Ovary (tissue), 9 donors: ENCODE results near the gene WIPF1. TPM values are rescaled to one million over a fixed set of nuclear protein-coding genes. Genes with fewer than 3 reads are reported as not detected.

Experiments used
- DNase-seq, 5 donors: peaks; one replicate each; pipeline ENCODE4 v3.0.0-alpha.2; 2019 to 2020
- H3K27ac ChIP-seq, 2 donors: fragments of 200-600 bp; one replicate each; pipeline versions ENCODE4 v1.5.1 to v1.8.0; 2019 to 2022
- H3K27me3 ChIP-seq: fragments of 200-600 bp; one replicate; pipeline ENCODE4 v1.8.0; 2022
- H3K36me3 ChIP-seq: fragments of 200-600 bp; sonication (generic); one replicate; pipeline ENCODE4 v1.5.1; 2019
- H3K4me1 ChIP-seq: one replicate; pipeline ENCODE4 v1.8.1; 2013; ENCODE audit warnings: mild to moderate bottlenecking, moderate library complexity; ENCODE audit not compliant: insufficient read depth
- H3K4me3 ChIP-seq: fragments of 200-600 bp; sonication (generic); one replicate; pipeline ENCODE4 v1.5.1; 2017
- H3K9me3 ChIP-seq, 2 donors: fragments of 200-600 bp in 1 of 2; sonication (generic) in 1 of 2; one replicate each; pipeline versions ENCODE4 v1.5.1 to v1.8.1; 2013 to 2019; ENCODE audit warnings: mild to moderate bottlenecking in 1 of 2, moderate library complexity in 1 of 2
- EP300 ChIP-seq: sonication (generic); formaldehyde crosslinking; IDR thresholded peaks from one replicate; pipeline ENCODE4 v1.6.1; 2017; ENCODE audit warnings: antibody characterized with exemption
- POLR2A ChIP-seq: fragments of 450-650 bp; IDR thresholded peaks from one replicate; pipeline ENCODE4 v1.6.1; 2017; ENCODE audit warnings: antibody characterized with exemption, mild to moderate bottlenecking, moderate library complexity
- WGBS, 3 donors: extraction: QIAGEN DNeasy Blood & Tissue Kit in 1 of 3; methylation state at CpG; one replicate each; pipeline versions ENCODE4 v1.1.5 to v1.1.7; 2013 to 2017; 5-methylcytosine and 5-hydroxymethylcytosine counted together
- intact Hi-C, 4 donors: fragments of 100-400 bp; cut with DNase I; formaldehyde crosslinking; loops; one replicate each; pipeline versions ENCODE4 v1.11.0 to v1.15.1; 2022 to 2023
- polyA plus RNA-seq, 2 donors: library from polyadenylated mRNA; stranded (reverse); fragments of 200-250 nt in 1 of 2; fragments of 350-450 nt in 1 of 2; fragmentation: Illumina TruSeq in 1 of 2; extraction: RNeasy Lipid Tissue Mini Kit (QIAGEN cat#74804) in 1 of 2; gene quantifications; one replicate each; pipeline ENCODE4 v1.2.3, GENCODE V29; 2013 to 2014
- total RNA-seq, 7 donors: library from RNA; depleted of rRNA in 2 of 7; stranded (reverse); fragments of >200 nt in 2 of 7; fragmentation: NEBNext Ultra II Directional in 3 of 7; extraction: Animal tissue kit (Norgen Biotek cat#: 25700) in 3 of 7; gene quantifications; one replicate each; pipeline versions ENCODE4 v1.1.0 to v1.2.4, GENCODE V29; 2016 to 2023
- TF ChIP-seq, protein P1 (sequence below), 3 donors: fragments of 450-650 bp in 2 of 3; fragments of 200-600 bp in 1 of 3; IDR thresholded peaks; one replicate each; pipeline versions ENCODE4 v1.5.1 to v1.8.0; 2016 to 2022; ENCODE audit warnings: antibody characterized with exemption in 3 of 3, mild to moderate bottlenecking in 1 of 3
- donor health status: DM: no; HTN: no; CAD: no; lungs with moderate emphysema.
- donor health status: DM: no; HTN: no; CAD: no.
- donor health status: Bipolar disorder and iron deficiency.
- donor health status: DM: yes; HTN: yes; CAD: no.
- donor health status: DM: no; HTN: no; CAD: no.
- donor health status: DM: yes; HTN: yes; CAD: no.

The WIPF1 gene
- total and polyA plus RNA-seq, 9 donors = 9.7 to 42.6 (median 24.4) TPM

GRCh38 chr2:174590928-174591648 is 6.5 kb downstream of the WIPF1 start:
- Histone ChIP-seq H3K27me3 (no peaks in the 10 kb centered on the region), H3K4me1 (peaks cover 6% of the 10 kb centered on the region), H3K4me3 (no peak overlapping the region), H3K9me3 (no peaks in the 10 kb centered on the region), H3K36me3 (no peaks in the 10 kb centered on the region), H3K27ac (no peak overlapping the region)
- intact Hi-C loops = no loop called here
- no peak for DNase-seq
- TF ChIP-seq, protein P1, sequence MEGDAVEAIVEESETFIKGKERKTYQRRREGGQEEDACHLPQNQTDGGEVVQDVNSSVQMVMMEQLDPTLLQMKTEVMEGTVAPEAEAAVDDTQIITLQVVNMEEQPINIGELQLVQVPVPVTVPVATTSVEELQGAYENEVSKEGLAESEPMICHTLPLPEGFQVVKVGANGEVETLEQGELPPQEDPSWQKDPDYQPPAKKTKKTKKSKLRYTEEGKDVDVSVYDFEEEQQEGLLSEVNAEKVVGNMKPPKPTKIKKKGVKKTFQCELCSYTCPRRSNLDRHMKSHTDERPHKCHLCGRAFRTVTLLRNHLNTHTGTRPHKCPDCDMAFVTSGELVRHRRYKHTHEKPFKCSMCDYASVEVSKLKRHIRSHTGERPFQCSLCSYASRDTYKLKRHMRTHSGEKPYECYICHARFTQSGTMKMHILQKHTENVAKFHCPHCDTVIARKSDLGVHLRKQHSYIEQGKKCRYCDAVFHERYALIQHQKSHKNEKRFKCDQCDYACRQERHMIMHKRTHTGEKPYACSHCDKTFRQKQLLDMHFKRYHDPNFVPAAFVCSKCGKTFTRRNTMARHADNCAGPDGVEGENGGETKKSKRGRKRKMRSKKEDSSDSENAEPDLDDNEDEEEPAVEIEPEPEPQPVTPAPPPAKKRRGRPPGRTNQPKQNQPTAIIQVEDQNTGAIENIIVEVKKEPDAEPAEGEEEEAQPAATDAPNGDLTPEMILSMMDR (IDR thresholded peaks at IDR 0.05) = no peak
- no peak for TF ChIP-seq POLR2A
- TF ChIP-seq EP300 = no peak
- WGBS, 3 donors = 79 to 80% (median 79%) methylated on average over 5 of the region's 5 CpGs

DNA sequence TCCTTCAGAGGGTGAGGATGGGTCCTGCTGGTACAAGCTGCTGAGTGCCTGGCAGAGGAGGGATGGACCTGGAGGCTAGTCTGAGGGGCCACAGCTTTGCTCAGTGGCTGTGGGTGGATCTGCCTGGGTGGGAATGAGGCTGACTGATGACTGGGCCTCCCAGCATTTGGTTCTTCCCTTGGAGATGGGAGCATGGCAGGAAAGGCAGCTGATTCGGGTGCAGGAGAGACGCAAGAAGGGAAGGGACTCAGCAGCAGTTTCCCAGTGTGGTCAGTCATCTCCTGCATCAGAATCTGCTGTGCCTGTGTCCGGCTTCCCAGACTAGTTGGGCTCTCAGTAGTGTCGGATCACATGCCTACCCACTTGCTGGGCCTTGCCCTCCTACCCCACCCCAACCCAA is 7.3 kb downstream of the WIPF1 start:
- Histone ChIP-seq H3K27me3 (no peaks in the 10 kb centered on the region), H3K27ac (no peak overlapping the region), H3K9me3 (no peaks in the 10 kb centered on the region), H3K4me1 (peaks cover 6% of the 10 kb centered on the region), H3K36me3 (no peaks in the 10 kb centered on the region), H3K4me3 (no peak overlapping the region)
- TF ChIP-seq, protein P1 (IDR thresholded peaks at IDR 0.05) = no peak
- TF ChIP-seq POLR2A (no peak), EP300 (no peak)
- 72 to 89% (median 74%) methylated on average over 4 of the region's 4 CpGs for WGBS, 3 donors
- intact Hi-C loops = no loop called here
- DNase-seq = no peak

GRCh38 chr2:174589334-174589733 is 8.3 kb downstream of the WIPF1 start:
- H3K36me3 ChIP-seq = no peaks in the 10 kb centered on the region
- H3K9me3 ChIP-seq = no peaks in the 10 kb centered on the region
- 42 to 71% (median 52%) methylated on average over 2 of the region's 2 CpGs for WGBS, 3 donors
- no peak overlapping the region for H3K4me3 ChIP-seq
- no peak overlapping the region for H3K27ac ChIP-seq
- TF ChIP-seq EP300 (no peak), POLR2A (no peak)
- TF ChIP-seq, protein P1 (IDR thresholded peaks at IDR 0.05) = no peak
- H3K4me1 ChIP-seq = peaks cover 5% of the 10 kb centered on the region
- intact Hi-C loops = no loop called here
- no peaks in the 10 kb centered on the region for H3K27me3 ChIP-seq
- DNase-seq = no peak

DNA sequence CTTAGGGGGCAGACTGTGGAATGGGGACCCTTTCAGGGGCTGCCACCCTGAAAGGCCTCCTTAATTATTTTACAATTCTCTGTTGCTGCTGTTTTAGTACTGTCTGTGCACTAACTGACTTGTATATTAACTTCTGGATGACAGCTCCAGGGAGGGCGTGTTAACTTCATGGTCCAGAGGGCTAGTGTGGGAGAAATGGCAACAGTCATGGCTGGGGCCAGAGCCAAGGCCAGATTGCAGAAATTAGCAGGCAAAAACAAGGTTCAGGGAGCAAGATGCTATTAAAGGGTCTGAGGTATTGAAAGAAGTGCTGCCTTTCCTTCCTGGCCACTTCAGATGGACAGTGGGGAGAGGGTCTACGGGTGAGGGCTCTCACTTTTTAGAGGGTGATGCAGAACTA is 9.1 kb downstream of the WIPF1 start:
- no peaks in the 10 kb centered on the region for H3K9me3 ChIP-seq
- TF ChIP-seq POLR2A (no peak), EP300 (no peak)
- TF ChIP-seq, protein P1 (IDR thresholded peaks at IDR 0.05) = no peak
- intact Hi-C loops = no loop called here

More for the DNA sequence above, 9.1 kb downstream of the WIPF1 start:
- no peaks in the 10 kb centered on the region for H3K27me3 ChIP-seq
- no peak overlapping the region for H3K27ac ChIP-seq
- H3K36me3 ChIP-seq = no peaks in the 10 kb centered on the region
- DNase-seq = no peak
- H3K4me1 ChIP-seq = peaks cover 5% of the 10 kb centered on the region
- no peak overlapping the region for H3K4me3 ChIP-seq
- 70 to 85% (median 78%) methylated on average over 2 of the region's 2 CpGs for WGBS, 3 donors
